ENCODE data around the gene RGS2.

The RGS2 gene

DNA sequence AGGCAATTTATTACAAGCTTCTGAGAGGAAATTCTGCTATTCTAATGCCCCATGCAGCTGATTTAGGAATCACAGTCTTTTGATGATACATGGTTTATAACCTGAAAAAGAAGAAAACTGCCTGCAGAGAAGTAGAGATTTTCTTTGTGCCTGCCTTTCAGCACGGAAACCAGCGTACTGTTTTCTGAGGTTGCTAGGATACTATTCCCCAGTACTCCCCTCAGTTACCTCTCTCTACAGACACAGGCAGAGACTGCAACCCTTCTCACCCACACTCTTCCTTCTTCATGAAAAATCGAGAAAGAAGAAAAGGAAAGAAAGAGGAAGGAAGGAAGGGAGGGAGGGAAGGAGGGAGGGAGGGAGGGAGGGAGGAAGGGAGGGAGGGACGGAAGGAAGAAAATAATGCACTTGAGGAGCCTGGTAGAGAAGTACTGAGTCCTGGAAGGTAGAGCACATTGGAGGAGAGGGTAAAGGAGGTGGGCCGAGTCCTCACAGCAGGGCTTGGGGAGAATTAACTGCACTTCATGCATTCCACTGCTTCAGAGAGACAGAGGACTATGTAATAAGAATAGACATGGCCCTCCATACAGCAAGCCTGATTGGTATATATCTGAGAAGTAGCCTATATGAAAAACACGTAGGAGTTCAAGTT, 21.9 kb downstream of the RGS2 start:
- H3K4me3 ChIP-seq (ENCODE audit: low read depth, low read length), result no peak overlapping the region
- TF ChIP-seq, protein P1, sequence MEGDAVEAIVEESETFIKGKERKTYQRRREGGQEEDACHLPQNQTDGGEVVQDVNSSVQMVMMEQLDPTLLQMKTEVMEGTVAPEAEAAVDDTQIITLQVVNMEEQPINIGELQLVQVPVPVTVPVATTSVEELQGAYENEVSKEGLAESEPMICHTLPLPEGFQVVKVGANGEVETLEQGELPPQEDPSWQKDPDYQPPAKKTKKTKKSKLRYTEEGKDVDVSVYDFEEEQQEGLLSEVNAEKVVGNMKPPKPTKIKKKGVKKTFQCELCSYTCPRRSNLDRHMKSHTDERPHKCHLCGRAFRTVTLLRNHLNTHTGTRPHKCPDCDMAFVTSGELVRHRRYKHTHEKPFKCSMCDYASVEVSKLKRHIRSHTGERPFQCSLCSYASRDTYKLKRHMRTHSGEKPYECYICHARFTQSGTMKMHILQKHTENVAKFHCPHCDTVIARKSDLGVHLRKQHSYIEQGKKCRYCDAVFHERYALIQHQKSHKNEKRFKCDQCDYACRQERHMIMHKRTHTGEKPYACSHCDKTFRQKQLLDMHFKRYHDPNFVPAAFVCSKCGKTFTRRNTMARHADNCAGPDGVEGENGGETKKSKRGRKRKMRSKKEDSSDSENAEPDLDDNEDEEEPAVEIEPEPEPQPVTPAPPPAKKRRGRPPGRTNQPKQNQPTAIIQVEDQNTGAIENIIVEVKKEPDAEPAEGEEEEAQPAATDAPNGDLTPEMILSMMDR (IDR thresholded peaks at IDR 0.05; ENCODE audit: low read depth, low read length, missing control alignments), result no peak
- in situ Hi-C loops (cut with HindIII; ENCODE audit: low sequenced_read_pairs), result no loop called here
- DNase-seq (ENCODE audit: low read depth), result no peak

DNA sequence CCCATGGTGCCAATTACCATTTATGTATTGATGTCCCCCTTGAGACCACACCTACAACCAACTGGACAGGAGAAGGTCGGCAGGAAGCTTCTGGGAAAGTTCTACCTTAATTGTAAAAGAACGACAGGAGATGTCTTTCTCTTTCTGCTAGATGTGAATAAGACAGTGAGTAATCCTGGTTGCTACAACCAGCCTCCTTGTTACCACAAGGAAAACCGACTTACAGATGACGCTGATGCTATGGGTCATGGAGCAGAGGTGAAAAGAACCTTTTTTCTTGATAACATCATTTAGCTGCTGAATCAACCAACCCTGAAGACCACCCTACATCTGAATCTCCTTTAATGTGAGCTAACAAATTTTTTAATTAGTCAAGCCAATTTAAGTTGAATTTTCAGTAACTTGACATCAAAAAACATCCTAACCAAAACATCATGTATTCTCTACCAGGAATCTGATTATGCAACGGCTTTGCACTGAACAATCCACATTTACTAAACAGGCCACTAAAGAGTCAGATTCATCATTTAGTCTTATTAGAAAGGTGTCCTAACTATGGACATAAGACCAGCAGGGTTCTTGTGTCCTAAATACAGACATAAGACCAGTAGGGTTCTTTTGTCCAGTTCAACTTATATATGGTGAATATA, 23.0 kb downstream of the RGS2 start:
- in situ Hi-C loops (cut with HindIII; ENCODE audit: low sequenced_read_pairs), result no loop called here
- TF ChIP-seq, protein P1 (IDR thresholded peaks at IDR 0.05; ENCODE audit: low read depth, low read length, missing control alignments), result no peak
- DNase-seq (ENCODE audit: low read depth), result no peak
- no peak overlapping the region for H3K4me3 ChIP-seq (ENCODE audit: low read depth, low read length)

DNA sequence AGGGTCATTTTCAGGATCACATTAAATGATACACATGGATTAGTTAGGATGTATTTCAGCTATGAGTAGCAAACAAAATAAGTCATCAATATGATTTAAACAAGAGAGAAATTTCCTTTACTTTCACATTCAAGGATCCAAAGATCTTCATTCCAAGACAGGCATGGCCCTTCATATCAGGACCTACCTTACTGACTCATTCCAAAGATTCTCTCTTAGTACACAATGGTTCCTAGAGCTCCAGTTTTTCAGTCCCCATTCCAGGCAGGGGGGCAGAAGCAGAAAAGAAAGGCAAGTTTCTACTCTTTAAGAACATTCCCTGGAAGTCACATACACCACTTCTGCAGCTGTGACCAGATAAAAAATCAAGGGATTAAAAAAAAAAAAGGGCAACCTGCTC, 23.7 kb downstream of the RGS2 start:
- TF ChIP-seq, protein P1 (IDR thresholded peaks at IDR 0.05; ENCODE audit: low read depth, low read length, missing control alignments), result no peak
- no peak for DNase-seq (ENCODE audit: low read depth)
- in situ Hi-C loops (cut with HindIII; ENCODE audit: low sequenced_read_pairs), result no loop called here
- no peak overlapping the region for H3K4me3 ChIP-seq (ENCODE audit: low read depth, low read length)

DNA sequence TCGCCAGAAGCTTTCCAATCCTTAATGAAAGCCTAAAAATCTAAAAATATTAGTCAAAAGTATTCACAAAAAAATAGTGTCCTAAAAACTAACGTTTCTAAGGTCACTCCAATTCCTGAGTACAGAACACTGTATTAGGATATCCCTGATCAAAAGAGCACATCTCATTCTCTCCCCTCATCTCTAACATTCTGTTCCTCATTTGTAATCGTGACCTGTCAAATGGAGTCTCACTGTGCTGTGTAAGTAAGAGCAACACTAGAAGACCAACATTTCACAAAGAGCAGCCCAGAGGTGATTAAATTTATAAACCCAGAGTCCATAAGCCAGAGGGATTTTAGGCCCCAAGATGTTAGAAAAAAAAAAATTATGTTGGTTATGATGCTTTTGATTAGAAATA, 26.3 kb downstream of the RGS2 start:
- H3K4me3 ChIP-seq (ENCODE audit: low read depth, low read length), result no peak overlapping the region
- in situ Hi-C loops (cut with HindIII; ENCODE audit: low sequenced_read_pairs), result no loop called here
- no peak for DNase-seq (ENCODE audit: low read depth)
- TF ChIP-seq, protein P1 (IDR thresholded peaks at IDR 0.05; ENCODE audit: low read depth, low read length, missing control alignments), result no peak

DNA sequence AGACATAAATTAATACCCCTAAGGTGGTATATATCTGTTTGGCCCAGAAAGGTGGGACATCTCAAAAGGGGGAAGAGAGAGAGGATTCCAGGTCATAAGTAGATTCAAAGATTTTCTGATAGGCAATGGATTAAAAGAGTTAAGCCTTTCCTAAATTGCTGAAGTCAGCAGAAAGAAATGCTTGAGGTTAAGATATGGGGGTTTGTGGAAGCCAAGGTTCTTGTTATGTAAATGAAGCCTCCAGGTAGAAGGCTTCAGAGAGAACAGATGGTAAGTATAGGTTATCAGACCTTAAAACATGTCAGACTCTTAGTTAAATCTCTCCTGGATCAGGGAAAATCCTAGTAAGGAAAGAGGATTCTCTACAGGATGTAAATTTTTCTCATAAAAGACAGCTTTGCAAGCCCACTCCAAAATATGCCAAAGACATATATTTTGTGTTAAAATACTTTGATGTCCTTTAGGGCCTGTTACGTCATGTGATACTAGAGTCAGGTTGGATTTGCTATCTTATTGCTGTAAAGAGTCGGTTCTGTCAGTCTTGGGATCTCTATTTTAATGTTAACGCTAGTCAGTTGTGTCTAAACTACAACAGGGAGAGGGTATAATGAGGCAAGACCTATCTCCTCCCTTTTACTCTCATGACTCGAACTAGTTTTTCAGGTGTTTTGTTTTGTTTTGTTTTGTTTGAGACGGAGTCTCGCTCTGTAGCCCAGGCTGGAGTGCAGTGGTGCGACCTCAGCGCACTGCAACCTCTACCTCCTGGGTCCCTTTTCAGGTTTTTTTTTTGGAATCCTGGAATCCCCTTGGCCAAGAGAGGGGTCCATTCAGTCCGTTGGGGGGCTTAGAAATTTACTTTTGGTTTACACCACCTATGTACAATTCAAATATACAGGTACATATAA, 30.6 kb downstream of the RGS2 start:
- TF ChIP-seq, protein P1 (IDR thresholded peaks at IDR 0.05; ENCODE audit: low read depth, low read length, missing control alignments), result no peak
- H3K4me3 ChIP-seq (ENCODE audit: low read depth, low read length), result no peak overlapping the region
- DNase-seq (ENCODE audit: low read depth), result no peak
- in situ Hi-C loops (cut with HindIII; ENCODE audit: low sequenced_read_pairs), result no loop called here

DNA sequence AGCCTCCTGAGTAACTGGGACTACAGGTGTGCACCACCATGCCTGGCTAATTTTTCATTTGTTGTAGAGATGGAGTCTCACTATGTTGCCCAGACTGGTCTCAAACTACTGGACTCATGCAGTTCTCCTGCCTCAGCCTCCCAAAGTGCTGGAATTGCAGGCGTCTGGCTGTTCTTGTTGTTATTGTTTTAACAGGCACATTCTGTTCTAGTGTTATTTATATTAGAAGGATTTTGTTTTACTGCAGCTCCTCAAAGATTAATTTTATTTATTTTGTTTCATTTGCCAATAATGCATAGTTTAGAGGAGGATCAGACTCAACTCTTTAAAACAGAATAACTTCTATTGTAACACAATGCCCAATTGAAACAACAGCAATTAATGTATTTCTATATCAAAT, 35.5 kb downstream of the RGS2 start:
- in situ Hi-C loops (cut with HindIII; ENCODE audit: low sequenced_read_pairs), result no loop called here
- DNase-seq (ENCODE audit: low read depth), result no peak
- TF ChIP-seq, protein P1 (IDR thresholded peaks at IDR 0.05; ENCODE audit: low read depth, low read length, missing control alignments), result no peak
- H3K4me3 ChIP-seq (ENCODE audit: low read depth, low read length), result no peak overlapping the region

All from astrocyte of the cerebellum (primary cell).